ENCODE results near the gene CENPV.
A peak's percentile ranks its signal among the peaks of the same experiment; 100 is the strongest.

The CENPV gene

GRCh38 chr17:16379654-16380053 is 26.4 kb upstream of the CENPV start:
- Histone ChIP-seq H3K36me3 (ENCODE audit: low read depth) (peaks cover 15% of the 10 kb centered on the region), H3K27me3 (ENCODE audit: insufficient read depth, poor library complexity, severe bottlenecking) (no peaks in the 10 kb centered on the region), H3K9me3 (ENCODE audit: severe bottlenecking) (no peaks in the 10 kb centered on the region), H3K27ac (ENCODE audit: poor library complexity, severe bottlenecking) (peak overlapping the region; percentile 67), H3K4me1 (ENCODE audit: insufficient read depth, poor library complexity, severe bottlenecking) (peaks cover 32% of the 10 kb centered on the region), H3K4me3 (ENCODE audit: severe bottlenecking) (no peak overlapping the region)
- TF ChIP-seq CTCF (IDR thresholded peaks at IDR 0.05; ENCODE audit: poor library complexity, severe bottlenecking) = no peak
- ATAC-seq (ENCODE audit: low read depth) (no peak), DNase-seq (ENCODE audit: low spot score) (no peak)

- H3K4me1 ChIP-seq (ENCODE audit: insufficient read depth, poor library complexity, severe bottlenecking) = peaks cover 35% of the 10 kb centered on the region
- H3K4me3 ChIP-seq (ENCODE audit: severe bottlenecking) = no peak overlapping the region
- H3K27me3 ChIP-seq (ENCODE audit: insufficient read depth, poor library complexity, severe bottlenecking) = no peaks in the 10 kb centered on the region
- H3K9me3 ChIP-seq (ENCODE audit: severe bottlenecking) = no peaks in the 10 kb centered on the region
- peaks cover 15% of the 10 kb centered on the region for H3K36me3 ChIP-seq (ENCODE audit: low read depth)
- no peak for TF ChIP-seq CTCF (IDR thresholded peaks at IDR 0.05; ENCODE audit: poor library complexity, severe bottlenecking)
- DNase-seq (ENCODE audit: low spot score) = peak; percentile 81
- peak overlapping the region; percentile 67 for H3K27ac ChIP-seq (ENCODE audit: poor library complexity, severe bottlenecking)
- ATAC-seq (ENCODE audit: low read depth) = peak; percentile 81
Observed at GRCh38 chr17:16378636-16379282, 25.5 kb upstream of the CENPV start.

GRCh38 chr17:16377941-16378341 is 24.7 kb upstream of the CENPV start:
- H3K4me3 ChIP-seq (ENCODE audit: severe bottlenecking) = no peak overlapping the region
- TF ChIP-seq CTCF (IDR thresholded peaks at IDR 0.05; ENCODE audit: poor library complexity, severe bottlenecking) = no peak
- no peak for DNase-seq (ENCODE audit: low spot score)
- H3K4me1 ChIP-seq (ENCODE audit: insufficient read depth, poor library complexity, severe bottlenecking) = peaks cover 27% of the 10 kb centered on the region
- peaks cover 11% of the 10 kb centered on the region for H3K36me3 ChIP-seq (ENCODE audit: low read depth)
- ATAC-seq (ENCODE audit: low read depth) = peak; percentile 15; the same call in 2 of the 3 replicates
- peak overlapping the region; percentile 67 for H3K27ac ChIP-seq (ENCODE audit: poor library complexity, severe bottlenecking)
- H3K9me3 ChIP-seq (ENCODE audit: severe bottlenecking) = no peaks in the 10 kb centered on the region
- no peaks in the 10 kb centered on the region for H3K27me3 ChIP-seq (ENCODE audit: insufficient read depth, poor library complexity, severe bottlenecking)

- Histone ChIP-seq H3K27me3 (ENCODE audit: insufficient read depth, poor library complexity, severe bottlenecking) (no peaks in the 10 kb centered on the region), H3K27ac (ENCODE audit: poor library complexity, severe bottlenecking) (no peak overlapping the region), H3K4me1 (ENCODE audit: insufficient read depth, poor library complexity, severe bottlenecking) (peaks cover 21% of the 10 kb centered on the region), H3K9me3 (ENCODE audit: severe bottlenecking) (no peaks in the 10 kb centered on the region), H3K4me3 (ENCODE audit: severe bottlenecking) (no peak overlapping the region), H3K36me3 (ENCODE audit: low read depth) (no peaks in the 10 kb centered on the region)
- TF ChIP-seq CTCF (IDR thresholded peaks at IDR 0.05; ENCODE audit: poor library complexity, severe bottlenecking) = no peak
- DNase-seq (ENCODE audit: low spot score) (no peak), ATAC-seq (ENCODE audit: low read depth) (no peak)
Observed at GRCh38 chr17:16374146-16374938, 21.1 kb upstream of the CENPV start.

- H3K9me3 ChIP-seq (ENCODE audit: severe bottlenecking) = no peaks in the 10 kb centered on the region
- no peak for TF ChIP-seq CTCF (IDR thresholded peaks at IDR 0.05; ENCODE audit: poor library complexity, severe bottlenecking)
- peaks cover 6% of the 10 kb centered on the region for H3K4me1 ChIP-seq (ENCODE audit: insufficient read depth, poor library complexity, severe bottlenecking)
- no peak overlapping the region for H3K4me3 ChIP-seq (ENCODE audit: severe bottlenecking)
- H3K36me3 ChIP-seq (ENCODE audit: low read depth) = no peaks in the 10 kb centered on the region
- peak; percentile 58; the same call in 2 of the 3 replicates for ATAC-seq (ENCODE audit: low read depth)
- H3K27ac ChIP-seq (ENCODE audit: poor library complexity, severe bottlenecking) = no peak overlapping the region
- DNase-seq (ENCODE audit: low spot score) = no peak
- no peaks in the 10 kb centered on the region for H3K27me3 ChIP-seq (ENCODE audit: insufficient read depth, poor library complexity, severe bottlenecking)
Observed at GRCh38 chr17:16371742-16372141, 18.5 kb upstream of the CENPV start.

All from RWPE2 (cell line).